CD8-positive, alpha-beta memory T cell (primary cell): ENCODE data around the gene IL1F10. TPM values are rescaled to one million over a fixed set of nuclear protein-coding genes. Genes with fewer than 3 reads are reported as not detected.

Source experiments
- CTCF ChIA-PET: fragments of 350-600 bp; sonication (Branson Sonifier 250); formaldehyde crosslinking; loops from one replicate; lab custom pipeline; 2021; ENCODE audit warnings: antibody characterized with exemption; lab: Charles Lee
- POLR2A ChIA-PET: fragments of 350-600 bp; sonication (Branson Sonifier 250); formaldehyde crosslinking; loops from one replicate; lab custom pipeline; 2021; ENCODE audit warnings: antibody characterized with exemption; lab: Charles Lee
- DNase-seq, 5 donors: peaks; one replicate each; pipeline versions ENCODE4 v3.0.0 to v3.0.0-alpha.2; 2020 to 2022; ENCODE audit warnings: mixed read lengths in 1 of 5
- H3K27ac ChIP-seq: one replicate; pipeline ENCODE4 v1.7.0; 2013; ENCODE audit warnings: low read depth, mild to moderate bottlenecking, low read length, moderate library complexity
- H3K27me3 ChIP-seq: 2 replicates; pipeline ENCODE4 v1.7.0; 2013; ENCODE audit warnings: low read length, mild to moderate bottlenecking; ENCODE audit not compliant: insufficient read depth, poor library complexity, severe bottlenecking
- H3K36me3 ChIP-seq: 2 replicates; pipeline ENCODE4 v1.7.0; 2013; ENCODE audit warnings: mild to moderate bottlenecking, low read length, moderate library complexity; ENCODE audit not compliant: insufficient read depth
- H3K4me1 ChIP-seq: 2 replicates; pipeline ENCODE4 v1.7.0; 2013; ENCODE audit warnings: mild to moderate bottlenecking, low read length, moderate library complexity; ENCODE audit not compliant: insufficient read depth
- H3K4me3 ChIP-seq: 2 replicates; pipeline ENCODE4 v1.7.0; 2013; ENCODE audit warnings: mild to moderate bottlenecking, low read length
- H3K9me3 ChIP-seq: 2 replicates; pipeline ENCODE4 v1.7.0; 2013; ENCODE audit warnings: mild to moderate bottlenecking, low read length
- H3K27ac Mint-ChIP-seq, 8 donors: one replicate each; pipeline ENCODE4 v1.8.0; 2020 to 2021; ENCODE audit warnings: mixed read lengths in 8 of 8, mild to moderate bottlenecking in 6 of 8, inconsistent platforms in 3 of 8, moderate library complexity in 3 of 8
- H3K27me3 Mint-ChIP-seq, 2 donors: one replicate each; pipeline ENCODE4 v1.8.0; 2020 to 2021; ENCODE audit warnings: mixed read lengths in 2 of 2, mild to moderate bottlenecking in 1 of 2, moderate library complexity in 1 of 2
- H3K36me3 Mint-ChIP-seq, 3 donors: one replicate each; pipeline ENCODE4 v1.8.0; 2020 to 2021; ENCODE audit warnings: mixed read lengths in 3 of 3, inconsistent platforms in 1 of 3, mild to moderate bottlenecking in 1 of 3
- H3K4me1 Mint-ChIP-seq, 3 donors: one replicate each; pipeline ENCODE4 v1.8.0; 2020 to 2021; ENCODE audit warnings: mixed read lengths in 3 of 3, inconsistent platforms in 1 of 3, mild to moderate bottlenecking in 1 of 3
- H3K4me3 Mint-ChIP-seq, 7 donors: one replicate each; pipeline ENCODE4 v1.8.0; 2020 to 2021; ENCODE audit warnings: mixed read lengths in 7 of 7, mild to moderate bottlenecking in 6 of 7, moderate library complexity in 4 of 7, inconsistent platforms in 2 of 7
- H3K9me3 Mint-ChIP-seq, 5 donors: one replicate each; pipeline ENCODE4 v1.8.0; 2020 to 2022; ENCODE audit warnings: mixed read lengths in 5 of 5, mild to moderate bottlenecking in 3 of 5, moderate library complexity in 2 of 5, inconsistent platforms in 1 of 5
- polyA plus RNA-seq: library from polyadenylated mRNA; unstranded; fragments of 300-500 nt; fragmentation: Illumina TruSeq; gene quantifications from one replicate; pipeline ENCODE4 v1.2.3, GENCODE V29; 2021
- total RNA-seq, 2 experiments: library from RNA; stranded (reverse); gene quantifications; one replicate each; pipeline ENCODE4 v1.2.3, GENCODE V29; 2021

IL1F10 gene
- total and polyA plus RNA-seq, 3 experiments from 2014 or later: not detected

GRCh38 chr2:113118263-113118657 lies 50.5 kb downstream of the IL1F10 start:
- Histone ChIP-seq H3K4me3 (no peak overlapping the region), H3K27ac (no peak overlapping the region), H3K9me3 (no peaks in the 10 kb centered on the region), H3K36me3 (no peaks in the 10 kb centered on the region), H3K4me1 (peaks cover 12% of the 10 kb centered on the region), H3K27me3 (no peaks in the 10 kb centered on the region)
- no peaks in the 10 kb centered on the region for H3K9me3 Mint-ChIP-seq
- H3K27me3 Mint-ChIP-seq: peaks cover 2 to 10% of the 10 kb centered on the region in 2 donors
- H3K4me3 Mint-ChIP-seq: no peak overlapping the region
- peaks cover 0 to 11% (median 8%) of the 10 kb centered on the region in 3 donors for H3K4me1 Mint-ChIP-seq
- CTCF ChIA-PET: interaction anchor here (1.6 kb wide), 1 partner anchor 20 kb away, joined by 4 read pairs; no protein-coding TSS in a partner anchor
- no peak for DNase-seq
- H3K27ac Mint-ChIP-seq: no peak overlapping the region
- no peaks in the 10 kb centered on the region for H3K36me3 Mint-ChIP-seq
- POLR2A ChIA-PET: no interaction called here

DNA sequence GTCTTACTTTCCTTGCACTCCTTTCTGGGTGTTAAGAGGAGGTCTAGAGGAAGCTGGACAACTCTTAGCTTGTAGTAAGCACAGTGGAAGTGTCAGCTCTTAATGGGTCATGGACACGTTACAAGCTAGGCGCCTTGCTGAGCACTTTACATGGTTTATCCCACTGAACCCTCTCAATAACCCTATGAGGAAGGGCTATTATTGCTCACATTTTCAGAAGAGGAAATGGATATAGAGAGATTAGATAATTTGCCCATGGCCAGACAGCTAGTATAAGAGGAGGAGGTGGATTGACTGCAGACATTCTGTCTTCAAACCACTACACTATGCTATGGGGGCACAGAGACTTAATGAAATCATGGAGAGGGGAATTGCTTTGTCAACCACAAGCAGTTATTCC lies 51.3 kb downstream of the IL1F10 start:
- Histone ChIP-seq H3K36me3 (no peaks in the 10 kb centered on the region), H3K27me3 (no peaks in the 10 kb centered on the region), H3K9me3 (no peaks in the 10 kb centered on the region), H3K27ac (no peak overlapping the region), H3K4me3 (no peak overlapping the region), H3K4me1 (peaks cover 12% of the 10 kb centered on the region)
- ChIA-PET CTCF (interaction anchor here (4.5 kb wide), 1 partner anchor 18 kb away, joined by 15 read pairs; no protein-coding TSS in a partner anchor), POLR2A (no interaction called here)
- H3K9me3 Mint-ChIP-seq: no peaks in the 10 kb centered on the region
- DNase-seq: no peak
- no peak overlapping the region for H3K4me3 Mint-ChIP-seq
- H3K27me3 Mint-ChIP-seq: peaks cover 2 to 16% of the 10 kb centered on the region in 2 donors
- no peak overlapping the region for H3K27ac Mint-ChIP-seq
- H3K36me3 Mint-ChIP-seq: no peaks in the 10 kb centered on the region
- H3K4me1 Mint-ChIP-seq: peaks cover 5 to 18% (median 10%) of the 10 kb centered on the region in 3 donors

GRCh38 chr2:113120861-113121260 lies 53.1 kb downstream of the IL1F10 start:
- Histone ChIP-seq H3K27me3 (no peaks in the 10 kb centered on the region), H3K9me3 (no peaks in the 10 kb centered on the region), H3K36me3 (no peaks in the 10 kb centered on the region), H3K4me3 (no peak overlapping the region), H3K27ac (no peak overlapping the region), H3K4me1 (peaks cover 10% of the 10 kb centered on the region)
- H3K36me3 Mint-ChIP-seq: no peaks in the 10 kb centered on the region
- no peaks in the 10 kb centered on the region for H3K9me3 Mint-ChIP-seq
- DNase-seq: no peak
- CTCF ChIA-PET: interaction anchor here (4.5 kb wide), 1 partner anchor 17 kb away, joined by 15 read pairs; no protein-coding TSS in a partner anchor
- no peak overlapping the region for H3K4me3 Mint-ChIP-seq
- H3K4me1 Mint-ChIP-seq: peaks cover 10 to 20% (median 11%) of the 10 kb centered on the region in 3 donors
- H3K27me3 Mint-ChIP-seq: peaks cover 3 to 22% of the 10 kb centered on the region in 2 donors
- POLR2A ChIA-PET: no interaction called here
- no peak overlapping the region for H3K27ac Mint-ChIP-seq

- peaks cover 6 to 15% (median 12%) of the 10 kb centered on the region in 3 donors for H3K4me1 Mint-ChIP-seq
- Histone ChIP-seq H3K27me3 (no peaks in the 10 kb centered on the region), H3K4me3 (no peak overlapping the region), H3K9me3 (no peaks in the 10 kb centered on the region), H3K27ac (no peak overlapping the region), H3K36me3 (no peaks in the 10 kb centered on the region), H3K4me1 (no peaks in the 10 kb centered on the region)
- H3K9me3 Mint-ChIP-seq: no peaks in the 10 kb centered on the region
- ChIA-PET POLR2A (no interaction called here), CTCF (interaction anchor here (4.5 kb wide), 1 partner anchor 15 kb away, joined by 15 read pairs; no protein-coding TSS in a partner anchor)
- H3K4me3 Mint-ChIP-seq: no peak overlapping the region
- H3K36me3 Mint-ChIP-seq: no peaks in the 10 kb centered on the region
- H3K27ac Mint-ChIP-seq: no peak overlapping the region
- H3K27me3 Mint-ChIP-seq: peaks cover 4 to 26% of the 10 kb centered on the region in 2 donors
- DNase-seq: no peak
These were observed 54.6 kb downstream of the IL1F10 start for GRCh38 chr2:113122364-113122763.

DNA sequence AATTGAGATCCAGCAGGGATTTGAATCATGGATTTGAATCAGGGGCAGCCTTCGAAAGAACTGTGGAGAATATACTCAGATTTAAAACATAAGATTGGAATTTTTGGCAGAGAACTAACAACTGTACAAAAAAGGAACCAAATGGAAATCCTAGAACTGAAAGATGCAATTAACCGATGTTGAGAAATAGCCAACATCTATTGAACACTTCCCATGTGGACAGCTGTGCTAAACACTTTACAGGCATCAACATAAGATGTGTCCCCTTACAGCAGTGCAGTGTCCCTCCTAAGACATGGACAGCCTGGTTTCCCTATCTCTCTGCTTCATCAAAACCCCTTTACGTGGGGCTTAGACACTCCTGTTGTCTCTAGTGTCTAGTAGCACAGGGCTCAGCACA lies 56.0 kb downstream of the IL1F10 start:
- Mint-ChIP-seq H3K36me3 (no peaks in the 10 kb centered on the region), H3K4me1 (peaks cover 6 to 20% (median 12%) of the 10 kb centered on the region in 3 donors), H3K27ac (no peak overlapping the region), H3K4me3 (no peak overlapping the region), H3K27me3 (peaks cover 8 to 26% of the 10 kb centered on the region in 2 donors), H3K9me3 (no peaks in the 10 kb centered on the region)
- DNase-seq: no peak
- H3K4me3 ChIP-seq: no peak overlapping the region
- ChIA-PET POLR2A (no interaction called here), CTCF (interaction anchor here (1.0 kb wide), 1 partner anchor 75 kb away, joined by 3 read pairs; no protein-coding TSS in a partner anchor)
- no peaks in the 10 kb centered on the region for H3K9me3 ChIP-seq
- no peaks in the 10 kb centered on the region for H3K4me1 ChIP-seq
- H3K36me3 ChIP-seq: no peaks in the 10 kb centered on the region
- H3K27ac ChIP-seq: no peak overlapping the region
- no peaks in the 10 kb centered on the region for H3K27me3 ChIP-seq

DNA sequence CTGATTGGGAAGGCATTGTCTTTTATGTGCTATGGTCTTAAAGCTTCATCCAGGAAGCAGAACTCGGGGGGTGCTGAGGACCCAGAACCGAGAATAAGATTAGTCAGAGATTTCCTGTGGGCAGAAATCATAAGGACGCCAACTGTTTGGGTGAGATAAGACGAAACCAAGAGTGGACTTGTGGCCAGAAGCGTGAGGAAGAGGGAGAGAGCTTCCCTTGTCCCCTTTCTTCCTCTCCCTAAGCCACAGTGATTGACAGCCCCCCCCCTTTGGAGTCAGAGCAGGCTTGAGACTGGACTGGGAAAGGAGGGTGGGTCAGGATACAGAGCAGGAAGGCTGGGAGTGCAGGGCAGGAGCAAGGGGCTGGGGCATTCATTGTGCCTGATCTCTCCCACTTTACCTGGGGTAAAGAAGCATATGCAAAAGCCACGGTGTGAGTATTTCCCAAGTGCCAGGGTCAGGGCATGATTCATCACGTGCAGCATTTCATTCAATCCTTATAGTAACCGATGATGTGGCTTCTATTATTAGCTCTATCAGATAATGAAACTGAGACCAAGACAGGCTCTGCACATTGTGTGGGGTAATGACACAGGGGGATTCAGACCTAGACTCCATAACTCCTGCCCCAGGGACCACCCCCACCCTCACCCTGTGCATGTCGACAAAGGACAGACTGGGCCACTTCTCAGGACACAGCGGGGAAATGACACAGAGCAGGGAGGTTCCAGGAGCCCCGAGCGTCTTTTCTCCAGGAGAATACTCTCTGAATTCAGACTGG lies 56.6 kb downstream of the IL1F10 start:
- peak overlapping the region in 1 of 8 donors; percentile 38 for H3K27ac Mint-ChIP-seq
- H3K4me1 Mint-ChIP-seq: peaks cover 6 to 20% (median 12%) of the 10 kb centered on the region in 3 donors
- DNase-seq: no peak
- no peaks in the 10 kb centered on the region for H3K27me3 ChIP-seq
- no peak overlapping the region for H3K4me3 ChIP-seq
- H3K4me1 ChIP-seq: no peaks in the 10 kb centered on the region
- H3K9me3 ChIP-seq: no peaks in the 10 kb centered on the region
- CTCF ChIA-PET: interaction anchor here (1.0 to 2.3 kb wide), 2 partner anchors 13 to 75 kb away, joined by 3 to 12 read pairs; no protein-coding TSS in a partner anchor
- H3K27me3 Mint-ChIP-seq: peaks cover 8 to 26% of the 10 kb centered on the region in 2 donors
- H3K36me3 ChIP-seq: no peaks in the 10 kb centered on the region
- H3K27ac ChIP-seq: no peak overlapping the region
- no peaks in the 10 kb centered on the region for H3K9me3 Mint-ChIP-seq
- POLR2A ChIA-PET: no interaction called here
- no peak overlapping the region for H3K4me3 Mint-ChIP-seq
- H3K36me3 Mint-ChIP-seq: no peaks in the 10 kb centered on the region

Other genes starting within 250 kb of the IL1F10 start
- not detected for gene IL1B, start 231.2 kb upstream of the IL1F10 start, total RNA-seq
- not detected for gene IL1B, start 231.2 kb upstream of the IL1F10 start, polyA plus RNA-seq
- gene IL37, start 156.8 kb upstream of the IL1F10 start, total RNA-seq: not detected
- not detected for gene IL37, start 156.8 kb upstream of the IL1F10 start, polyA plus RNA-seq
- gene IL36G, start 90.0 kb upstream of the IL1F10 start, total RNA-seq: not detected
- not detected for gene IL36G, start 90.0 kb upstream of the IL1F10 start, polyA plus RNA-seq
- gene IL36A, start 62.5 kb upstream of the IL1F10 start, total RNA-seq: not detected
- not detected for gene IL36A, start 62.5 kb upstream of the IL1F10 start, polyA plus RNA-seq
- gene IL36B, start 15.1 kb upstream of the IL1F10 start, total RNA-seq: not detected
- gene IL36B, start 15.1 kb upstream of the IL1F10 start, polyA plus RNA-seq: not detected
- not detected for gene IL36RN, start 8.8 kb upstream of the IL1F10 start, total RNA-seq
- gene IL36RN, start 8.8 kb upstream of the IL1F10 start, polyA plus RNA-seq: not detected
- 1 to 10 TPM; 1.2 to 2.3 TPM for gene IL1RN, start 59.6 kb downstream of the IL1F10 start, total RNA-seq
- not detected for gene IL1RN, start 59.6 kb downstream of the IL1F10 start, polyA plus RNA-seq
- 100 to 1,000 TPM; 192 to 193 TPM for gene PSD4, start 106.0 kb downstream of the IL1F10 start, total RNA-seq
- 42.1 TPM for gene PSD4, start 106.0 kb downstream of the IL1F10 start, polyA plus RNA-seq
- gene PAX8, start 211.0 kb downstream of the IL1F10 start, total RNA-seq: 1 to 10 TPM; 2.3 TPM
- 0.97 TPM for gene PAX8, start 211.0 kb downstream of the IL1F10 start, polyA plus RNA-seq